ENCODE data around the gene TIMELESS.

- TF ChIP-seq CTCF (IDR thresholded peaks at IDR 0.05) (no peak), POLR2A (IDR thresholded peaks at IDR 0.05) (no peak)
Measured at GRCh38 chr12:56490360-56490759, 41.1 kb upstream of the TIMELESS start.
